Colonic mucosa (tissue), 4 donors: ENCODE data around the gene BGN. TPM values are rescaled to one million over a fixed set of nuclear protein-coding genes. Genes with fewer than 3 reads are reported as not detected.

Source experiments
- DNase-seq: peaks from one replicate; pipeline ENCODE4 v3.0.0-alpha.2; 2020
- H3K27ac ChIP-seq: fragments of 200-600 bp; one replicate; pipeline ENCODE4 v1.8.0; 2021
- H3K27me3 ChIP-seq: fragments of 200-600 bp; one replicate; pipeline ENCODE4 v1.8.0; 2021
- H3K36me3 ChIP-seq: fragments of 200-600 bp; one replicate; pipeline ENCODE4 v1.8.0; 2021
- H3K4me1 ChIP-seq: fragments of 200-600 bp; one replicate; pipeline ENCODE4 v1.8.0; 2021; ENCODE audit warnings: mild to moderate bottlenecking
- H3K4me3 ChIP-seq: fragments of 200-600 bp; one replicate; pipeline ENCODE4 v1.8.0; 2021
- H3K9ac ChIP-seq, 2 donors: one replicate each; pipeline ENCODE4 v1.7.0; 2013; ENCODE audit warnings: control low read depth in 2 of 2, low read depth in 2 of 2, low read length in 2 of 2
- H3K9me3 ChIP-seq: fragments of 200-600 bp; one replicate; pipeline ENCODE4 v1.8.0; 2021
- CTCF ChIP-seq: fragments of 200-600 bp; IDR thresholded peaks from one replicate; pipeline ENCODE4 v1.8.0; 2022; ENCODE audit warnings: antibody characterized with exemption, mild to moderate bottlenecking
- intact Hi-C: fragments of 100-400 bp; cut with DNase I; formaldehyde crosslinking; loops from one replicate; pipeline ENCODE4 v1.14.1; 2022
- total RNA-seq, 2 donors: library from RNA; stranded (reverse); fragmentation: NEBNext Ultra II Directional in 1 of 2; extraction: Animal tissue kit (Norgen Biotek cat#: 25700) in 1 of 2; gene quantifications; one replicate each; pipeline ENCODE4 v1.2.1, GENCODE V29; 2021
- donor health status: healthy.
- donor health status: DM: no; HTN: no; CAD: no.
- donor health status: DM: no; HTN: no; CAD: no.

BGN gene
- total RNA-seq, 2 donors from 2014 or later: 6.0 to 11.4 TPM

- Histone ChIP-seq H3K36me3 (no peaks in the 10 kb centered on the region), H3K27me3 (no peaks in the 10 kb centered on the region), H3K27ac (no peak overlapping the region), H3K4me1 (no peaks in the 10 kb centered on the region), H3K9ac (no peak overlapping the region), H3K4me3 (no peak overlapping the region), H3K9me3 (no peaks in the 10 kb centered on the region)
- intact Hi-C loops: no loop called here
- no peak for DNase-seq
- no peak for TF ChIP-seq CTCF
These were observed 2.9 kb upstream of the BGN start for GRCh38 chrX:153491918-153492317.

GRCh38 chrX:153492543-153492942 is 2.2 kb upstream of the BGN start:
- intact Hi-C loops: no loop called here
- Histone ChIP-seq H3K9me3 (no peaks in the 10 kb centered on the region), H3K27ac (no peak overlapping the region), H3K36me3 (no peaks in the 10 kb centered on the region), H3K27me3 (no peaks in the 10 kb centered on the region), H3K4me3 (no peak overlapping the region), H3K9ac (no peak overlapping the region), H3K4me1 (no peaks in the 10 kb centered on the region)
- no peak for DNase-seq
- no peak for TF ChIP-seq CTCF

GRCh38 chrX:153493085-153493484 is 1.7 kb upstream of the BGN start:
- no peaks in the 10 kb centered on the region for H3K4me1 ChIP-seq
- TF ChIP-seq CTCF: no peak
- intact Hi-C loops: no loop called here
- no peaks in the 10 kb centered on the region for H3K9me3 ChIP-seq
- no peaks in the 10 kb centered on the region for H3K36me3 ChIP-seq
- no peak overlapping the region for H3K27ac ChIP-seq
- H3K9ac ChIP-seq: no peak overlapping the region
- DNase-seq: no peak
- no peak overlapping the region for H3K4me3 ChIP-seq
- H3K27me3 ChIP-seq: no peaks in the 10 kb centered on the region

GRCh38 chrX:153494061-153494460 is 719 bp upstream of the BGN start:
- no peak for TF ChIP-seq CTCF
- Histone ChIP-seq H3K4me1 (no peaks in the 10 kb centered on the region), H3K9me3 (no peaks in the 10 kb centered on the region), H3K27ac (no peak overlapping the region), H3K9ac (no peak overlapping the region), H3K4me3 (no peak overlapping the region), H3K36me3 (no peaks in the 10 kb centered on the region), H3K27me3 (no peaks in the 10 kb centered on the region)
- intact Hi-C loops: no loop called here
- no peak for DNase-seq

GRCh38 chrX:153495362-153495751 is 577 bp downstream of the BGN start:
- no peaks in the 10 kb centered on the region for H3K4me1 ChIP-seq
- H3K4me3 ChIP-seq: no peak overlapping the region
- intact Hi-C loops: no loop called here
- H3K9ac ChIP-seq: no peak overlapping the region
- TF ChIP-seq CTCF: no peak
- H3K9me3 ChIP-seq: no peaks in the 10 kb centered on the region
- H3K27me3 ChIP-seq: no peaks in the 10 kb centered on the region
- H3K27ac ChIP-seq: no peak overlapping the region
- DNase-seq: no peak
- H3K36me3 ChIP-seq: no peaks in the 10 kb centered on the region
